CD14-positive monocyte (primary cell): ENCODE data around the gene RNF13. TPM values are rescaled to one million over a fixed set of nuclear protein-coding genes. Genes with fewer than 3 reads are reported as not detected.

Source experiments
- DNase-seq, 3 donors: peaks; one replicate each; pipeline ENCODE4 v3.0.0-alpha.2; 2011 to 2022
- H2AFZ ChIP-seq: 2 replicates; pipeline ENCODE4 v1.6.0; 2012; ENCODE audit warnings: mild to moderate bottlenecking, low read depth, low read length, inconsistent platforms; ENCODE audit not compliant: insufficient read depth, poor library complexity, severe bottlenecking
- H3K27ac ChIP-seq, 2 donors: 1 replicate in 1 of 2; 2 replicates in 1 of 2; pipeline ENCODE4 v1.5.1; 2012 to 2013; ENCODE audit warnings: low read length in 2 of 2, control low read depth in 1 of 2, inconsistent platforms in 1 of 2, low read depth in 1 of 2, mild to moderate bottlenecking in 1 of 2
- H3K27me3 ChIP-seq, 2 donors: one replicate each; pipeline versions ENCODE4 v1.6.0 to v1.6.1; 2011 to 2013; ENCODE audit warnings: low read length in 2 of 2; ENCODE audit not compliant: control insufficient read depth in 2 of 2, insufficient read depth in 2 of 2
- H3K36me3 ChIP-seq, 2 donors: replicated peaks in 1 of 2; 1 replicate in 1 of 2; 2 replicates in 1 of 2; pipeline versions ENCODE4 v1.5.1 to v1.6.1; 2012 to 2013; ENCODE audit warnings: low read length in 2 of 2, control low read depth in 1 of 2, inconsistent platforms in 1 of 2, mild to moderate bottlenecking in 1 of 2; ENCODE audit not compliant: insufficient read depth in 2 of 2, control insufficient read depth in 1 of 2
- H3K4me1 ChIP-seq, 2 donors: 1 replicate in 1 of 2; 2 replicates in 1 of 2; pipeline versions ENCODE4 v1.5.1 to v1.6.1; 2012 to 2013; ENCODE audit warnings: low read length in 2 of 2, control low read depth in 1 of 2, inconsistent platforms in 1 of 2, mild to moderate bottlenecking in 1 of 2, moderate library complexity in 1 of 2; ENCODE audit not compliant: insufficient read depth in 2 of 2, control insufficient read depth in 1 of 2
- H3K4me2 ChIP-seq: replicated peaks from 2 replicates; pipeline ENCODE3; 2012; ENCODE audit warnings: low read length, moderate library complexity, mild to moderate bottlenecking; ENCODE audit not compliant: poor library complexity, severe bottlenecking; ENCODE audit errors: extremely low read depth
- H3K4me3 ChIP-seq, 3 experiments: fragments of 200-600 bp in 1 of 3; sonication (generic) in 1 of 3; replicated peaks in 1 of 3; 1 replicate in 2 of 3; 2 replicates in 1 of 3; pipeline ENCODE4 v1.5.1; 2011 to 2013; ENCODE audit warnings: low read length in 3 of 3, mild to moderate bottlenecking in 3 of 3, control low read depth in 2 of 3, low read depth in 2 of 3, inconsistent platforms in 1 of 3, moderate library complexity in 1 of 3
- H3K79me2 ChIP-seq: 2 replicates; pipeline ENCODE4 v1.6.0; 2012; ENCODE audit warnings: mild to moderate bottlenecking, control low read depth, inconsistent platforms, low read length, moderate library complexity; ENCODE audit not compliant: insufficient read depth
- H3K9ac ChIP-seq: 2 replicates; pipeline ENCODE4 v1.6.0; 2017; ENCODE audit warnings: low read length, mild to moderate bottlenecking; ENCODE audit not compliant: insufficient read depth, poor library complexity, severe bottlenecking
- H3K9me3 ChIP-seq, 2 donors: replicated peaks in 1 of 2; 1 replicate in 1 of 2; 2 replicates in 1 of 2; pipeline versions ENCODE4 v1.5.1 to v1.6.1; 2012 to 2013; ENCODE audit warnings: low read length in 2 of 2, control low read depth in 1 of 2; ENCODE audit not compliant: control insufficient read depth in 1 of 2, insufficient read depth in 1 of 2
- H4K20me1 ChIP-seq: 2 replicates; pipeline ENCODE4 v1.6.0; 2012; ENCODE audit warnings: mild to moderate bottlenecking, low read length, control low read depth, moderate library complexity; ENCODE audit not compliant: insufficient read depth
- H3K27ac Mint-ChIP-seq, 7 donors: one replicate each; pipeline ENCODE4 v1.8.0; 2020; ENCODE audit warnings: mild to moderate bottlenecking in 7 of 7, mixed read lengths in 7 of 7, moderate library complexity in 6 of 7, inconsistent platforms in 2 of 7
- H3K27me3 Mint-ChIP-seq, 3 donors: one replicate each; pipeline ENCODE4 v1.8.0; 2021 to 2022; ENCODE audit warnings: low read depth in 3 of 3, mild to moderate bottlenecking in 3 of 3, mixed read lengths in 3 of 3, moderate library complexity in 3 of 3, inconsistent platforms in 1 of 3
- H3K36me3 Mint-ChIP-seq, 2 donors: one replicate each; pipeline ENCODE4 v1.8.0; 2020; ENCODE audit warnings: mixed read lengths in 2 of 2, inconsistent platforms in 1 of 2, mild to moderate bottlenecking in 1 of 2
- H3K4me1 Mint-ChIP-seq: one replicate; pipeline ENCODE4 v1.8.0; 2020; ENCODE audit warnings: mild to moderate bottlenecking, mixed read lengths
- H3K4me3 Mint-ChIP-seq, 2 donors: one replicate each; pipeline ENCODE4 v1.8.0; 2020; ENCODE audit warnings: mild to moderate bottlenecking in 2 of 2, mixed read lengths in 2 of 2, moderate library complexity in 1 of 2
- H3K9me3 Mint-ChIP-seq, 7 donors: one replicate each; pipeline ENCODE4 v1.8.0; 2020 to 2022; ENCODE audit warnings: mixed read lengths in 7 of 7, mild to moderate bottlenecking in 6 of 7, moderate library complexity in 6 of 7, inconsistent platforms in 2 of 7
- CTCF ChIP-seq: fragments of 200-600 bp; IDR thresholded peaks from one replicate; pipeline ENCODE4 v1.8.0; 2022; ENCODE audit warnings: antibody characterized with exemption, mild to moderate bottlenecking
- WGBS: methylation state at CpG from one replicate; pipeline ENCODE4 v1.1.5; 2013; ENCODE audit warnings: missing lambda C conversion rate; ENCODE audit not compliant: insufficient coverage; 5-methylcytosine and 5-hydroxymethylcytosine counted together
- intact Hi-C, 2 donors: fragments of 100-400 bp; cut with micrococcal nuclease; formaldehyde crosslinking; loops; one replicate each; pipeline versions ENCODE4 v1.15.0 to v1.15.1; 2023
- polyA plus RNA-seq, 3 donors: library from polyadenylated mRNA; depleted of rRNA in 1 of 3; unstranded in 2 of 3; stranded (reverse) in 1 of 3; fragments of 300-500 nt in 2 of 3; fragments of >200 nt in 1 of 3; fragmentation: Illumina TruSeq in 2 of 3; gene quantifications; 1 replicate in 2 of 3; 2 replicates in 1 of 3; pipeline ENCODE4 v1.2.3, GENCODE V29; 2012 to 2021

The RNF13 gene
- polyA plus RNA-seq, 3 donors = 95.4 to 481 (median 462) TPM

DNA sequence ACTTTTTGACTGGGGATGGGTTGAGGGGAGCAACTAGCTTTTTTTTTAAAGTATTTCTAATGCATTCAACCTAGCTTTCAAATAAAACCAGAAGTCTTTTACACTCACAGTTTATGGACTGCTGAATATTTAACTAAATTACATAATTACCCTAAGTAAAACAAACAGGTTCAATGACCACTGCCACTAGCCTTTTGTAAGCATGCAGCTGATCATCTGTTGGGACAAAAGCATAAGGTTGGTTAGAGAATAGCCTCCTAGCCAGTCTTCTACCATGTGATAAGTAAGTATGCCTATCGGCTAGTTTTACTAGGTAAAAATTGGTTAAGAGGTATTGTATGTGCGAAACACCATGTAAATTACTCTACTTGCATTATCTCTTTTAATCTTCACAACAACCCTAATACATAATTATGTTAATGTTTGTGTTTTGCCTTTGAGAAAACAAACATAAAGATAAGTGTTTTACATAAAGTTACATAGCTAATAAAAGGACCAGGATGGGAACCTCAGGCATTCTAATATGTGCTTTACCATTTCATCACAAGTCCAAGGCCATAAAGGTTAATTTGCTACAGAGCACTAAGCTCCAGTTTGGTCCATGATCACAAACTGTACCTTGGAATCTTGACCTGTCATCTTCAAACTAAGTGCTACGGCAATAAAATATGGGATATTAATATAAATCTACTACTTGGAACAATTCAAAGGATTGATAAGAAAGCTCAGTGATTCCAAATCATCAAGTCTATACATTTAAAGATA lies 144.5 kb downstream of the RNF13 start:
- peaks cover 10% of the 10 kb centered on the region for H3K4me1 Mint-ChIP-seq
- H3K27me3 ChIP-seq = no peaks in the 10 kb centered on the region
- H3K4me3 Mint-ChIP-seq = no peak overlapping the region
- no peaks in the 10 kb centered on the region for H3K9me3 Mint-ChIP-seq
- intact Hi-C loops = no loop called here
- WGBS = no CpG with 5 or more reads among the region's 3 CpGs
- no peaks in the 10 kb centered on the region for H3K9me3 ChIP-seq
- no peaks in the 10 kb centered on the region for H3K4me1 ChIP-seq
- H3K27ac ChIP-seq = no peak overlapping the region
- no peak overlapping the region for H3K9ac ChIP-seq
- H3K27me3 Mint-ChIP-seq = no peaks in the 10 kb centered on the region
- no peak overlapping the region for H3K4me3 ChIP-seq
- H3K4me2 ChIP-seq = no peak overlapping the region
- no peak for TF ChIP-seq CTCF
- H4K20me1 ChIP-seq = peaks cover 86% of the 10 kb centered on the region
- H3K27ac Mint-ChIP-seq = no peak overlapping the region
- peaks cover 15 to 58% of the 10 kb centered on the region in 2 donors for H3K36me3 ChIP-seq
- H3K79me2 ChIP-seq = no peaks in the 10 kb centered on the region
- DNase-seq = no peak
- H3K36me3 Mint-ChIP-seq = peaks cover 24 to 37% of the 10 kb centered on the region in 2 donors
- no peak overlapping the region for H2AFZ ChIP-seq

DNA sequence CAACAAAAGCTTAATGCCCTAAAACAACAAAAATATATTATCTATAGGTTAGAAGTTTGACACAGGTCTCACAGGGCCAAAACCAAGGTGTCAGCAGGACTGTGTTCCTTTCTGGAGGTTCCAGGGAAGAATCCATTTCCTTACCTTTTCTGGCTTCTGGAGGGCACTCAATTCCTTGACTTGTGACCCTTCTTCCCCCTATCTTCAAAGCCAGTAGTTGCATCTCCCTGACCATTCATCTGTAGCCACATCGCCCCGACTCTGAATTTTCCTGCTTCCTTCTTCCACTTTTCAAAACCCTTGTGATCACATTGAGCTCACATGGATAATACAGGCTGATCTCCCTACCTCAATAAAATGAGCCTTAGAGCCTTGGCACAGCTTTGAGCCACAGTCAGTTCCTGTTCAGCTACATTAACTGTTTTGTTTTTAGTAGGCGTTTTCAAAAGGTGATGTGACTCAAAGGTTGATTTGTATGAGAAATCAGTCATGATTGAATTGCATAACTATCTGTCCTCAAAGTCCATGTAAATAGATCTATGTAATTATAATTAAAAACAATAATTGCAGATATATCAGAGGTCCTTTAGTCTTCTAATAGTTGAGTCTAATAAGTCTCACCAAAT lies 145.3 kb downstream of the RNF13 start:
- no peaks in the 10 kb centered on the region for H3K9me3 Mint-ChIP-seq
- peaks cover 22 to 34% of the 10 kb centered on the region in 2 donors for H3K36me3 Mint-ChIP-seq
- no peaks in the 10 kb centered on the region for H3K4me1 ChIP-seq
- H3K4me3 Mint-ChIP-seq = no peak overlapping the region
- TF ChIP-seq CTCF = no peak
- peaks cover 15 to 61% of the 10 kb centered on the region in 2 donors for H3K36me3 ChIP-seq
- WGBS = 93% methylated on average over 2 of the region's 3 CpGs
- H3K4me2 ChIP-seq = no peak overlapping the region
- intact Hi-C loops = no loop called here
- no peak overlapping the region for H2AFZ ChIP-seq
- no peak overlapping the region for H3K27ac ChIP-seq
- no peak for DNase-seq
- no peak overlapping the region for H3K9ac ChIP-seq
- no peaks in the 10 kb centered on the region for H3K27me3 Mint-ChIP-seq
- no peaks in the 10 kb centered on the region for H3K9me3 ChIP-seq
- H3K27me3 ChIP-seq = no peaks in the 10 kb centered on the region
- H3K27ac Mint-ChIP-seq = peak overlapping the region in 3 of 7 donors; percentile 2 to 19 (median 3)
- peaks cover 86% of the 10 kb centered on the region for H4K20me1 ChIP-seq
- H3K4me1 Mint-ChIP-seq = peaks cover 10% of the 10 kb centered on the region
- no peaks in the 10 kb centered on the region for H3K79me2 ChIP-seq
- H3K4me3 ChIP-seq = no peak overlapping the region
